22Rv1 (cell line): ENCODE measurements around the gene MAU2.
"Not testable (repeated sequence)": the region's sequence is repeated elsewhere in the genome, so short reads cannot be mapped to it uniquely, and the experiment has no call there.

Experiments
- H3K27ac ChIP-seq: fragments of 450-650 bp; 2 replicates; pipeline ENCODE4 v1.5.1; 2017
- CTCF ChIP-seq: fragments of 450-650 bp; IDR thresholded peaks from 2 replicates; pipeline ENCODE4 v1.5.1; 2017; ENCODE audit warnings: mild to moderate bottlenecking
- ZFX ChIP-seq: fragments of 450-650 bp; IDR thresholded peaks from 2 replicates; pipeline ENCODE4 v1.6.1; 2017; ENCODE audit warnings: antibody characterized with exemption, borderline replicate concordance

MAU2 gene

GRCh38 chr19:19347401-19348110 lies 26.9 kb downstream of the MAU2 start:
- no peak for TF ChIP-seq ZFX
- TF ChIP-seq CTCF, result no peak
- no peak overlapping the region for H3K27ac ChIP-seq

- TF ChIP-seq CTCF (no peak), ZFX (no peak)
- H3K27ac ChIP-seq, result no peak overlapping the region
These were observed 27.6 kb downstream of the MAU2 start for GRCh38 chr19:19348266-19348665.

- TF ChIP-seq CTCF (no peak), ZFX (no peak)
- no peak overlapping the region for H3K27ac ChIP-seq
These were observed 28.7 kb downstream of the MAU2 start for GRCh38 chr19:19349365-19349764.

GRCh38 chr19:19350756-19351155 lies 30.1 kb downstream of the MAU2 start:
- H3K27ac ChIP-seq, result not testable (repeated sequence)

GRCh38 chr19:19352823-19353222 lies 32.2 kb downstream of the MAU2 start:
- TF ChIP-seq ZFX (no peak), CTCF (no peak)
- no peak overlapping the region for H3K27ac ChIP-seq

- TF ChIP-seq ZFX (no peak), CTCF (no peak)
- H3K27ac ChIP-seq, result no peak overlapping the region
These were observed 33.4 kb downstream of the MAU2 start for GRCh38 chr19:19354007-19354406.

GRCh38 chr19:19354932-19355331 lies 34.3 kb downstream of the MAU2 start:
- no peak overlapping the region for H3K27ac ChIP-seq
- TF ChIP-seq ZFX (no peak), CTCF (no peak)

- TF ChIP-seq CTCF, result no peak
- TF ChIP-seq ZFX, result no peak
- H3K27ac ChIP-seq, result no peak overlapping the region
These were observed 35.0 kb downstream of the MAU2 start for GRCh38 chr19:19355606-19356139.
